Activated T-cell treated with anti-CD3 and anti-CD28 coated beads, Interleukin-2, amount 50 U/mL, for 72 hours (primary cell): ENCODE measurements around the gene AP2M1. TPM values are rescaled to one million over a fixed set of nuclear protein-coding genes. Genes with fewer than 3 reads are reported as not detected.
A peak's percentile ranks its signal among the peaks of the same experiment; 100 is the strongest.
"Not testable (repeated sequence)": the region's sequence is repeated elsewhere in the genome, so short reads cannot be mapped to it uniquely, and the experiment has no call there.

Experiments used
- ATAC-seq, 2 donors: fragments of 150-1000 bp; cut with Tn5 transposase; replicated peaks in 1 of 2; 2 replicates each; pipeline ENCODE4 v1.10.0; 2021; ENCODE audit warnings: moderate library complexity in 2 of 2, mild to moderate bottlenecking in 1 of 2
- DNase-seq, 2 donors: peaks; one replicate each; pipeline ENCODE4 v3.0.0; 2021 to 2022; ENCODE audit warnings: mixed read lengths in 1 of 2
- H3K27ac Mint-ChIP-seq: one replicate; pipeline ENCODE4 v1.8.0; 2022; ENCODE audit warnings: mild to moderate bottlenecking, moderate library complexity, mixed read lengths
- H3K27me3 Mint-ChIP-seq: one replicate; pipeline ENCODE4 v1.8.0; 2022; ENCODE audit warnings: low read depth, mixed read lengths
- H3K36me3 Mint-ChIP-seq, 2 donors: one replicate each; pipeline ENCODE4 v1.8.0; 2022; ENCODE audit warnings: mixed read lengths in 2 of 2, mild to moderate bottlenecking in 1 of 2; ENCODE audit not compliant: insufficient read depth in 2 of 2
- H3K4me1 Mint-ChIP-seq: one replicate; pipeline ENCODE4 v1.8.0; 2022; ENCODE audit warnings: low read depth, mixed read lengths
- H3K4me3 Mint-ChIP-seq, 2 donors: one replicate each; pipeline ENCODE4 v1.8.0; 2022; ENCODE audit warnings: mild to moderate bottlenecking in 2 of 2, mixed read lengths in 2 of 2, moderate library complexity in 2 of 2
- H3K9me3 Mint-ChIP-seq, 2 donors: one replicate each; pipeline ENCODE4 v1.8.0; 2022; ENCODE audit warnings: mixed read lengths in 2 of 2
- total RNA-seq, 2 donors: library from RNA; stranded (reverse); gene quantifications; one replicate each; pipeline ENCODE4 v1.2.3, GENCODE V29; 2022

AP2M1 gene
- total RNA-seq, 2 donors from 2014 or later = 178 to 194 TPM

- H3K4me3 Mint-ChIP-seq = no peak overlapping the region
- ATAC-seq (peak; percentile 59 to 66), DNase-seq (peak; percentile 21 to 26)
- H3K9me3 Mint-ChIP-seq = no peaks in the 10 kb centered on the region
- peaks cover 0 to 8% of the 10 kb centered on the region in 2 donors for H3K36me3 Mint-ChIP-seq
- no peaks in the 10 kb centered on the region for H3K27me3 Mint-ChIP-seq
- no peaks in the 10 kb centered on the region for H3K4me1 Mint-ChIP-seq
- no peak overlapping the region for H3K27ac Mint-ChIP-seq
Observed at GRCh38 chr3:184145111-184145524, 29.5 kb upstream of the AP2M1 start.

GRCh38 chr3:184145751-184146270 is 28.8 kb upstream of the AP2M1 start:
- Mint-ChIP-seq H3K36me3 (peaks cover 0 to 4% of the 10 kb centered on the region in 2 donors), H3K27ac (no peak overlapping the region), H3K9me3 (no peaks in the 10 kb centered on the region), H3K4me1 (no peaks in the 10 kb centered on the region), H3K4me3 (no peak overlapping the region), H3K27me3 (no peaks in the 10 kb centered on the region)
- DNase-seq (no peak), ATAC-seq (no peak)

- no peak for ATAC-seq
- Mint-ChIP-seq H3K9me3 (no peaks in the 10 kb centered on the region), H3K27me3 (no peaks in the 10 kb centered on the region), H3K4me3 (no peak overlapping the region), H3K4me1 (no peaks in the 10 kb centered on the region), H3K36me3 (no peaks in the 10 kb centered on the region), H3K27ac (no peak overlapping the region)
- no peak for DNase-seq
Observed at GRCh38 chr3:184148076-184148475, 26.6 kb upstream of the AP2M1 start.

- no peak overlapping the region for H3K27ac Mint-ChIP-seq
- H3K27me3 Mint-ChIP-seq = no peaks in the 10 kb centered on the region
- H3K36me3 Mint-ChIP-seq = no peaks in the 10 kb centered on the region
- DNase-seq = no peak
- ATAC-seq = no peak
- no peak overlapping the region for H3K4me3 Mint-ChIP-seq
- no peaks in the 10 kb centered on the region for H3K9me3 Mint-ChIP-seq
- H3K4me1 Mint-ChIP-seq = no peaks in the 10 kb centered on the region
Observed at GRCh38 chr3:184149123-184149522, 25.5 kb upstream of the AP2M1 start.

GRCh38 chr3:184149770-184150169 is 24.9 kb upstream of the AP2M1 start:
- not testable (repeated sequence) for H3K4me3 Mint-ChIP-seq, DNase-seq, H3K27ac Mint-ChIP-seq, H3K4me1 Mint-ChIP-seq, H3K36me3 Mint-ChIP-seq, H3K9me3 Mint-ChIP-seq, ATAC-seq, H3K27me3 Mint-ChIP-seq

GRCh38 chr3:184154885-184155643 is 19.6 kb upstream of the AP2M1 start, which contains the start of gene DVL3:
DVL3 (plus strand) TSS chr3:184155377; CDS start chr3:184155636, 259 bp downstream.
- H3K27me3 Mint-ChIP-seq = no peaks in the 10 kb centered on the region
- peaks cover 1 to 5% of the 10 kb centered on the region in 2 donors for H3K36me3 Mint-ChIP-seq
- DNase-seq (peak; percentile 60 to 77), ATAC-seq (peak; percentile 85 to 91)
- H3K27ac Mint-ChIP-seq = peak within 1 kb of the TSS; percentile 86
- no peaks in the 10 kb centered on the region for H3K9me3 Mint-ChIP-seq
- peaks cover 21% of the 10 kb centered on the region for H3K4me1 Mint-ChIP-seq
- H3K4me3 Mint-ChIP-seq = peak within 1 kb of the TSS; percentile 98 to 99

GRCh38 chr3:184155644-184156521 is 18.8 kb upstream of the AP2M1 start:
- Mint-ChIP-seq H3K4me1 (peaks cover 26% of the 10 kb centered on the region), H3K4me3 (peak overlapping the region; percentile 98 to 99), H3K27me3 (no peaks in the 10 kb centered on the region), H3K27ac (peak overlapping the region; percentile 86), H3K9me3 (no peaks in the 10 kb centered on the region), H3K36me3 (peaks cover 1 to 9% of the 10 kb centered on the region in 2 donors)
- ATAC-seq (peak; percentile 68 to 69), DNase-seq (peak; percentile 63 to 71)

- H3K36me3 Mint-ChIP-seq = peaks cover 1 to 9% of the 10 kb centered on the region in 2 donors
- DNase-seq (no peak), ATAC-seq (no peak)
- no peaks in the 10 kb centered on the region for H3K9me3 Mint-ChIP-seq
- peak overlapping the region; percentile 98 to 99 for H3K4me3 Mint-ChIP-seq
- peaks cover 26% of the 10 kb centered on the region for H3K4me1 Mint-ChIP-seq
- H3K27ac Mint-ChIP-seq = peak overlapping the region; percentile 86
- no peaks in the 10 kb centered on the region for H3K27me3 Mint-ChIP-seq
Observed at GRCh38 chr3:184156522-184156955, 18.1 kb upstream of the AP2M1 start.

- Mint-ChIP-seq H3K4me3 (peak overlapping the region; percentile 98 to 99), H3K9me3 (no peaks in the 10 kb centered on the region), H3K36me3 (peaks cover 1 to 9% of the 10 kb centered on the region in 2 donors), H3K4me1 (peaks cover 26% of the 10 kb centered on the region), H3K27ac (no peak overlapping the region), H3K27me3 (no peaks in the 10 kb centered on the region)
- ATAC-seq (no peak), DNase-seq (no peak)
Observed at GRCh38 chr3:184157206-184157605, 17.4 kb upstream of the AP2M1 start.

GRCh38 chr3:184158404-184158803 is 16.3 kb upstream of the AP2M1 start:
- DNase-seq = no peak
- no peak for ATAC-seq
- Mint-ChIP-seq H3K36me3 (peaks cover 2 to 9% of the 10 kb centered on the region in 2 donors), H3K4me3 (no peak overlapping the region), H3K27me3 (no peaks in the 10 kb centered on the region), H3K9me3 (no peaks in the 10 kb centered on the region), H3K27ac (no peak overlapping the region), H3K4me1 (peaks cover 26% of the 10 kb centered on the region)

GRCh38 chr3:184160456-184160855 is 14.2 kb upstream of the AP2M1 start:
- peak overlapping the region; percentile 51 for H3K27ac Mint-ChIP-seq
- peaks cover 26% of the 10 kb centered on the region for H3K4me1 Mint-ChIP-seq
- no peak overlapping the region for H3K4me3 Mint-ChIP-seq
- DNase-seq = no peak
- no peaks in the 10 kb centered on the region for H3K9me3 Mint-ChIP-seq
- ATAC-seq = peak; percentile 34 to 47
- peaks cover 2 to 9% of the 10 kb centered on the region in 2 donors for H3K36me3 Mint-ChIP-seq
- no peaks in the 10 kb centered on the region for H3K27me3 Mint-ChIP-seq

- not testable (repeated sequence) for H3K27ac Mint-ChIP-seq, DNase-seq, H3K27me3 Mint-ChIP-seq, ATAC-seq, H3K4me3 Mint-ChIP-seq, H3K9me3 Mint-ChIP-seq, H3K36me3 Mint-ChIP-seq
- H3K4me1 Mint-ChIP-seq = peaks cover 16% of the 10 kb centered on the region
Observed at GRCh38 chr3:184162571-184163070, 12.0 kb upstream of the AP2M1 start.
